OCI-LY3 (cell line): Measurements from ENCODE around the gene GATAD2B.

Experiments used
- CTCF ChIP-seq: fragments of 200-600, 300-600 bp; sonication (generic); IDR thresholded peaks from 2 replicates; pipeline ENCODE4 v1.5.1; 2014; ENCODE audit warnings: antibody characterized with exemption, low read length, low read depth
- EZH2phosphoT487 ChIP-seq: fragments of 200-600 bp; shearing (Covaris generic); IDR thresholded peaks from 2 replicates; pipeline ENCODE4 v1.6.1; 2018; ENCODE audit warnings: antibody characterized with exemption, mixed run types, low read depth

GRCh38 chr1:153796786-153797659 lies 125.7 kb downstream of the GATAD2B start:
- TF ChIP-seq EZH2phosphoT487 (no peak), CTCF (peak; percentile 84)
